C4-2B (cell line): ENCODE data around the gene RCC1.

ENCODE experiments used
- CTCF ChIP-seq: fragments of 450-650 bp; conservative IDR thresholded peaks from 2 replicates; pipeline ENCODE4 v1.5.1; 2017; ENCODE audit warnings: mild to moderate bottlenecking
- ZFX ChIP-seq: fragments of 450-650 bp; IDR thresholded peaks from 2 replicates; pipeline ENCODE4 v1.6.1; 2017

- TF ChIP-seq CTCF (no peak), ZFX (no peak)
Observed at GRCh38 chr1:28538286-28538685, 32.4 kb downstream of the RCC1 start.
